Measurements from ENCODE around the gene PLAGL2. TPM values are rescaled to one million over a fixed set of nuclear protein-coding genes. Genes with fewer than 3 reads are reported as not detected.

The PLAGL2 gene
- total RNA-seq, 6 donors from 2014 or later, result 11.4 to 17.1 (median 14.1) TPM

DNA sequence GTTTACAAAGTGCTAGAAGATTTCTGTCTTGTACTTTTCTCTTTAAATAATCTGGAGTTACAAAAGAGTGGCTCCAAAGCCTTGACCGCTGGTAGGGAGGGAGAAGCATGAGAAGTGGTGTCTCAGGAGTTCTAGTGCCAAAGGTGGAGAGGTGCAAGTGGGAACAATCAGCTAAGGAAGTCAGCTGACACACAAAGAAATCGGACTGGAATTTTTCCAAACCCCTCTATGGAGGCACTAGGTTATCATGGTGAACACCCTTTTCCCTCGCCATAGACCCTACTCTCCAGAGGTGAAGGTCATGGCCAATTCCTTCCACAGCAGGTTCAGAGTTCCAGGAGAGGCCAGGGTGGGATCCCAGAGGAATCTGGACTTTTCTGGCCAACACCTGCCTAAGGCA is 14.8 kb downstream of the PLAGL2 start:
- peaks cover 10 to 32% (median 26%) of the 10 kb centered on the region in 4 donors for H3K36me3 ChIP-seq
- TF ChIP-seq, protein P1, sequence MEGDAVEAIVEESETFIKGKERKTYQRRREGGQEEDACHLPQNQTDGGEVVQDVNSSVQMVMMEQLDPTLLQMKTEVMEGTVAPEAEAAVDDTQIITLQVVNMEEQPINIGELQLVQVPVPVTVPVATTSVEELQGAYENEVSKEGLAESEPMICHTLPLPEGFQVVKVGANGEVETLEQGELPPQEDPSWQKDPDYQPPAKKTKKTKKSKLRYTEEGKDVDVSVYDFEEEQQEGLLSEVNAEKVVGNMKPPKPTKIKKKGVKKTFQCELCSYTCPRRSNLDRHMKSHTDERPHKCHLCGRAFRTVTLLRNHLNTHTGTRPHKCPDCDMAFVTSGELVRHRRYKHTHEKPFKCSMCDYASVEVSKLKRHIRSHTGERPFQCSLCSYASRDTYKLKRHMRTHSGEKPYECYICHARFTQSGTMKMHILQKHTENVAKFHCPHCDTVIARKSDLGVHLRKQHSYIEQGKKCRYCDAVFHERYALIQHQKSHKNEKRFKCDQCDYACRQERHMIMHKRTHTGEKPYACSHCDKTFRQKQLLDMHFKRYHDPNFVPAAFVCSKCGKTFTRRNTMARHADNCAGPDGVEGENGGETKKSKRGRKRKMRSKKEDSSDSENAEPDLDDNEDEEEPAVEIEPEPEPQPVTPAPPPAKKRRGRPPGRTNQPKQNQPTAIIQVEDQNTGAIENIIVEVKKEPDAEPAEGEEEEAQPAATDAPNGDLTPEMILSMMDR (IDR thresholded peaks at IDR 0.05), result no peak
- TF ChIP-seq EP300 (IDR thresholded peaks at IDR 0.05), result peak in 1 of 4 donors; percentile 71
- TF ChIP-seq POLR2AphosphoS5 (IDR thresholded peaks at IDR 0.05), result peak in 1 of 2 donors; percentile 31
- DNase-seq, result peak in 1 of 2 donors; percentile 78
- no peaks in the 10 kb centered on the region for H3K9me3 ChIP-seq
- H3K27ac ChIP-seq, result peak overlapping the region; percentile 15 to 81 (median 36)
- peaks cover 22 to 71% (median 39%) of the 10 kb centered on the region in 4 donors for H3K4me1 ChIP-seq
- peak in 1 of 2 donors; percentile 37 for ATAC-seq (ENCODE audit: low FRiP score in 2 of 2)
- no peak overlapping the region for H3K4me3 ChIP-seq
- 42 to 49% methylated on average over 3 of the region's 3 CpGs for WGBS, 2 donors
- H3K27me3 ChIP-seq, result no peaks in the 10 kb centered on the region

DNA sequence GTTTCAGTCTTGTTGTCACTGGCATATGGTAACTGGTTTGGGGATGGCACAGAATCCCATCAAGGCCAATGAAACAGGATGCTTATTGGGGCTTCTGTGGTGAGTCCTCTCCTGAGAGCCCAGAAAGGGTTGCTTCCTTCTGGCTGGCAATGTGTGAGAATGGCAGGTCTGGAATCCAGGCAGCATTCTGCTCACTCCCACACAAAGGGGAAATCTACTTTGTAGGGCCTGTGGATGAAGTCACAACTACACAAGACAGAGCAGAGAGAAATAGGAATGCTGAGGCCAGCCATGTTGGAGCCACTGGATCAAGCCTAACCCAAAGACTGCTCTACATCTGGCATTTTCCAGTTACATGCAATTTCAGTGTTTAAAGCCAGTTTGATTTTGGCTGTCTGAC is 15.7 kb downstream of the PLAGL2 start:
- TF ChIP-seq POLR2AphosphoS5 (IDR thresholded peaks at IDR 0.05) (no peak), EP300 (IDR thresholded peaks at IDR 0.05) (no peak), POLR2A (IDR thresholded peaks at IDR 0.05) (no peak)
- TF ChIP-seq, protein P1 (IDR thresholded peaks at IDR 0.05), result no peak
- Histone ChIP-seq H3K4me3 (no peak overlapping the region), H3K4me1 (peaks cover 22 to 71% (median 39%) of the 10 kb centered on the region in 4 donors), H3K9me3 (no peaks in the 10 kb centered on the region), H3K36me3 (peaks cover 3 to 24% (median 18%) of the 10 kb centered on the region in 4 donors), H3K27me3 (no peaks in the 10 kb centered on the region), H3K27ac (peak overlapping the region in 3 of 4 donors; percentile 5 to 88 (median 81))
- ATAC-seq (ENCODE audit: low FRiP score in 2 of 2) (no peak), DNase-seq (no peak)

DNA sequence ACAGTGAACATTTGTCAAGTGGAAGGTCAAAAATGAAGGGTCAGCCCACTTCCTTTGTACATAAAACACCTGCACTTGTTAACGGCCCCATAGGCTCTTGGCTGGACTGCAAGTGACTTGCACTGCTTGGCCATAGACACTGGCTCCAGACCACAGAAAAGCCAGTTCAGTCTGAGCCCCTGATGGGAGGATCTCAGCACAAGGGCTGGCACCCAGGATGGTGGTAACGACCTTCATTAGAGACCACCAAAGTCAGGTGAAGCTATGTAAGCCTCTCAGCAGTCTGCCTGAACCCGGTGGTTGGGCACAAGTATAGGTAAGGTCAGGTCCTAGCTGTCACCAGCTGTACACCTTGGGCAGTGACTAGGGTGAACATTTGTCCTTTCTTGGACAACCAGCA is 16.1 kb downstream of the PLAGL2 start:
- Histone ChIP-seq H3K4me1 (peaks cover 22 to 71% (median 39%) of the 10 kb centered on the region in 4 donors), H3K9me3 (no peaks in the 10 kb centered on the region), H3K27ac (peak overlapping the region; percentile 5 to 88 (median 68)), H3K4me3 (no peak overlapping the region), H3K27me3 (no peaks in the 10 kb centered on the region), H3K36me3 (peaks cover 3 to 19% (median 13%) of the 10 kb centered on the region in 4 donors)
- DNase-seq (no peak), ATAC-seq (ENCODE audit: low FRiP score in 2 of 2) (no peak)
- TF ChIP-seq, protein P1 (IDR thresholded peaks at IDR 0.05), result no peak
- WGBS, 2 donors, result 87% methylated on average over 3 of the region's 3 CpGs; no CpG with 5 or more reads in 1 of the 2 donors

DNA sequence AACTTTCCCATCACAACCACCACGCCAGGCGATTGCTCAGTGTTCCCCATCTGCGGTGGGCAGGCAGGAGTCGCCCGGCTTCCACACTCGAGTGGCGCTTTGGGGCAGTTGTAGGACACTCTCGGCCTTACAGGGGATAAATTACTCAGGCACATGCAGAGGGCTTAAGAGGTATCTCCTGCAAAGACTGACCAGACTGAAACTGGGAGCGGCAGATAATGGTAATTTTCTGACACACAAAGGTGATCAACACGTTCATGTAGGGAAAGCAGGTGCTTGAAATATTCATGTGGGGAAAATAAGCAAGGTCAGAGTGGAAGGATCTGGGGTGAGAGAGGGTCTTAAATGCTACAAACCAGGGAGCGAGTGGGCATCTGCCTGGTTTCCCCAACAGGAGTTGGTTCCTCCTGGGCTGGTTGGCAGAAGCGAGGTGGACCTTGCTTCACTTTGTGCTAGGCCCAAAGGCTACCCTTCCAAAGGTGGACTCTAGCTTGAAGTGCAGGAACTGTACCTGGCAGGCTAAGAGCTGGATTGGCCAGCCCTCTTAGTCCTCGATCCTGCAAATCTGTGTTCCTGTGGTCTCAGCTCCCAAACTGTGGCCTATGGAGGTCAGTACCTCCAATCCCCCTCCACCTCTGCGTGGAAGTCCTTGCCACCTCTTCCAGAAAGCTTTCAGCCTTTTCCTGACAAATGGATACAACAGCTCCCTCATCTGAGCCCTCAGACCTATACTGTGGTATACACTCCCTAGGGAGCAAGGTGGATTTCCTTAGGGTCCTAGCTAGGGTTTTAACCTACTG is 16.7 kb downstream of the PLAGL2 start:
- ATAC-seq (ENCODE audit: low FRiP score in 2 of 2), result no peak
- Histone ChIP-seq H3K4me1 (peaks cover 22 to 68% (median 39%) of the 10 kb centered on the region in 4 donors), H3K4me3 (peak overlapping the region in 3 of 4 donors; percentile 61 to 77 (median 63))

More for the DNA sequence above, 16.7 kb downstream of the PLAGL2 start:
- WGBS, 2 donors, result 42 to 48% methylated on average over 12 to 14 of the region's 14 CpGs
- Histone ChIP-seq H3K27ac (peak overlapping the region; percentile 55 to 88 (median 84)), H3K27me3 (no peaks in the 10 kb centered on the region), H3K9me3 (no peaks in the 10 kb centered on the region), H3K36me3 (peaks cover 3 to 13% (median 7%) of the 10 kb centered on the region in 4 donors)
- no peak for DNase-seq
- TF ChIP-seq, protein P1 (IDR thresholded peaks at IDR 0.05), result no peak
- TF ChIP-seq POLR2AphosphoS5 (IDR thresholded peaks at IDR 0.05) (no peak), EP300 (IDR thresholded peaks at IDR 0.05) (no peak), POLR2A (IDR thresholded peaks at IDR 0.05) (no peak)

Measured in upper lobe of left lung (tissue), 6 donors.